Ureter (tissue), 1 donor: Measurements from ENCODE around the gene CBFA2T2. TPM values are rescaled to one million over a fixed set of nuclear protein-coding genes. Genes with fewer than 3 reads are reported as not detected.
"Not testable (repeated sequence)": the region's sequence is repeated elsewhere in the genome, so short reads cannot be mapped to it uniquely, and the experiment has no call there.

Experiments
- DNase-seq: peaks from one replicate; pipeline ENCODE4 v3.0.0-alpha.2; 2020; ENCODE audit warnings: low spot score
- total RNA-seq: library from RNA; stranded (reverse); gene quantifications from one replicate; pipeline ENCODE4 v1.2.4, GENCODE V29; 2023
- donor health status: DM: yes; HTN: yes; CAD: no.

Gene CBFA2T2
- total RNA-seq, 1 donor from 2014 or later, result 20.7 TPM

DNA sequence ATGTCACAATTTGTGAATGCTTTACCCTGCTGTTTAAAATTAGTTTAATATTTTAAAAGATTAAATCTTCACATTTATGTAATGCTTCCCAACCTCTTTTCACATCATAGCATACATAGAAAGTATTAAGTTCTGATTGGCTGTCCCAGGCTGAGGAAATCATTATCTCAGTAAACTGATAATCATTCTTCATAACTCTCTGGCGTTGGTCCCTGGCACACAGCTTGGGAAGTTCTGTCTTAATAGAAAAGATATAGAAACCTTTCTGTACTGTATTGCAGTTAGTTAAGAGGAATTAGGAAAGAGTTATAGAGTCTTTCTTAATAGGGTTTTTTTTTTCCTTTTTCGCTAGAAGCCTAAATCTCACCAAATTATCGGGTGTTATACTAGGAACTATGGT, 85.4 kb downstream of the CBFA2T2 start:
- DNase-seq, result no peak

DNA sequence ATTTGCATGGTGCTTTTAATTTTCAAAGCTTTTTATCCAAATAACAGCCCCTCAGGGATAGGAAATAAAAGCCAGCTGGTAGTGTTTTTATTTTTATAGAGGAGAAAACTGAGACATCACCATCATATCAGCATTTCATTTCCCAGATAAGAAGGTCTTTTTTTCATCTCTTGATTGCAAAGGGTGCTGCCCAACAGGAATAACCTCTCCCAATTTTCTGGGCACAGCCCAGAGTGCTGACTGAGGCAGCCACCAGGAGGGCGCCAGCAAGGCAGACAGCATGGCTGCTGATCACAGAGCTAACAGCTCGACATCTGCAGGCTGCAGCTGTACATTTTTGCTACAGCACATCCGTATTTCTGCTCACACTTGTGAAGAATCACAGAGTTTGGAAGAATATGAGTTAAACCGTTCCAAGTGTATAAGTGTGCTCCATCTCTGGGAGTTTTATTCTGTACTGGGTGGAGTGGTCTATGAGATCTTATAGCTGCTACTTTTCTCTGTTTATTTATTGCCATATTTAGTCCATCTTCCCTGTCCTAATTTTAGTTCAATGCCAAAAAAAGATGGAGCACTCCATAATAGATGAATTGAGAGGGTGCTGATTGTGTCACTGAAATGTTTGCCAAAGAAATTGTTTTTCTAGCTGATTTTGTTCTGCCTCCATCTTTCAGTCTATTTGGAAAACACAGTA, 86.7 kb downstream of the CBFA2T2 start:
- no peak for DNase-seq

DNA sequence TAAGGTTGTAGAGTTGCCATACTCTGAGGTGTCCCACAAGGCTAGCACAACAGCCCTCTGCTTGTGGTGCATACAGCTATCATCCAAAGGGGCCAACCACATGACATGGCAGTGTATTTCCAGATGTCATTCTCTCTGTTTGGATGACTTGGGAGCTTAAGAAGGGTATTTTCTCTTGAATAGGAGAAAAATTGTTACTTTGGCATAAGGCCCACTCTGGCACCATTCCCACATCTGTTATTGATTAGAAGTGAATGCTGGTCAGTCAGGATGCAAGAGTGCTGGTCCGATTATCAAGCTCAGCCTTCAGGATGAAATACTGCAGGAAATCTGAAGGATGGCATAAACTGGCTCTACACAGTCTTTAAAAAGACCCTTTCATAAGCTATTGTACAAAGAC, 88.6 kb downstream of the CBFA2T2 start:
- no peak for DNase-seq

DNA sequence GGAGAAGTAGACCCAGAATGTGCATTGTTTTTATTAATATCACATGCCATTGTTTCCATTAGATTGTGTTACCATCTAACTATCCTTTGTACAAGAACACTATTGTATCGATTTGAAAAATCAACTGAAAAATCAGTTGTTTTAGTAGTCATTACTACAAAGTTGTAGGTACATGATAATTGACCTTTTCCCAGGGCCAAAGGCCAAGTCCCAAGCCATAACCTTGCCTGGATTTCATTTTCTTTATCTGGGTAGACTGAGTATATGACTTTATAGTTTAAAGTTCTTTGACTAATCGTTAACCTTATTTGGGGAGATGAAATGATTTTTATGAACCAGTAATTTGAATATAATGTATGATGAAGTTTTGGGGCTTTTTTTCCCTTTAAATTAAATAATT, 93.2 kb downstream of the CBFA2T2 start:
- DNase-seq, result no peak

DNA sequence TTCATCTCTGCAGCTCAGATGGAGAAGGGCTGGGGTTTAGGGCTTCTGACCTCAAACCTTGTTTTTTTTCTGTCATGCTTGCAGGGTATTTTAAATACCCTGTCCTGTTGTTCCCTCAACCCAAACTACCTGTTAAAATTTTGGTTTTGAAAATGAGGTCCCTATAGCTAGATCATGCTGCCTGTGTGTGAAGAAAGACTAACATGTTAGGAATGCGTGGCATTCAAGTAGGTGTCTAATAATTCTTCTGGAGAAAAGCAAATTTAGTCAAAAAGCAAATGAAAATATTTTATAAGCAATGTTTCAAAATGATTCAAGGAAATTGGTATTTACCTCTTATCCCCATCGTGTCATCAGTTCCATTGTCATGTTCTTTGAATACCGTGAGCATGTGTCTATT, 95.1 kb downstream of the CBFA2T2 start:
- no peak for DNase-seq

DNA sequence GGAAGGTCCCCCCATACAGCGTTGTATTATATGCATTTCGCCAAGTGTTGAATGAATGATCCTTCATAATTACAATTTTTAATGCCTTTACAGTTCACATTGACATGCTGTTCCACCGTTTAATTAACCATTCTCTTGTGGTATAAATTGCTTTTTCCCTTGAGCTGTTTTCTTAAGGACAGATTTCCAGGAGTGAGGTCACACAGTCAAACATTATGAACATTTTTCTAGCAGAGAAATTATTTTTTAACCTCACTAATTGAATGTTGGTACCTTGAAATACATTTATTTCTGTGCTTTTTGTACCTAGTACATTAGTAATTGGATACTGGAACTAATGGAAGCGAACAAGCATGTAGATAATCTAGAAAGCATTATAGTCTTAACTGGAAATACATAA, 95.5 kb downstream of the CBFA2T2 start:
- DNase-seq, result no peak

DNA sequence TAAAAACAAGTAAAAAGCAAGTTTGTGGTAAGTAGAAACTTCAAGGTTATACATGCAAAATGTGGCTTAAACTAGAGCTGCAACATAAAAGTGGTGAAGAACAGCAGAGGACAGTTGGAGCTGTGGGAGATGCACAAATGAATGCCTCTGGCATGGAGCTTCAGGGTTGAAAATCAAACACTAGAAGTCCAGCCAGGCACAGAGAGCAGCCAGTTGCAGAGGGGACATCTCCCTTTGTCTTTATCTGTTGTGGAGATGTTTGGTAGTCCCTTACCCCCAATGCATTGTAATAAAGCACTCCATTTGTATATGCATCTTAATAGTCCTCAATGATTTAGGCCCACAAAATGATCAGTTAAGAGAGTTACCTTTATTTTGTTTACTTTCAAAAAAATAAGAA, 99.2 kb downstream of the CBFA2T2 start:
- DNase-seq, result no peak

DNA sequence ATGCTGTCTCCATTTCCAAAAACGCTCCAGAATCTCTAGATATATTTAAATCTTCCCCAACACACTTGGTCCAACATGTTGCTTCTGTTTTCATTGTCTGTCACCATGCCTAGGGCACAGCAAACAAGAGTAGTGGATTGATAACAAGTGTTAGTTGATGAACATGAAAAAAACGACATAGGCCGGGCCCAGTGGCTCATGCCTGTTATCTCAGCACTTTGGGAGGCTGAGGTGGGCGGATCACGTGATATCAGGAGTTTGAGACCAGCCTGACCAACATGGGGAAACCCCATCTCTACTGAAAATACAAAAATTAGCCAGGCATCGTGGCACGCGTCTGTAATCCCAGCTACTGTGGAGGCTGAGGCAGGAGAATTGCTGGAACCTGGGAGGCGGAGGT, 102.0 kb downstream of the CBFA2T2 start:
- not testable (repeated sequence) for DNase-seq

DNA sequence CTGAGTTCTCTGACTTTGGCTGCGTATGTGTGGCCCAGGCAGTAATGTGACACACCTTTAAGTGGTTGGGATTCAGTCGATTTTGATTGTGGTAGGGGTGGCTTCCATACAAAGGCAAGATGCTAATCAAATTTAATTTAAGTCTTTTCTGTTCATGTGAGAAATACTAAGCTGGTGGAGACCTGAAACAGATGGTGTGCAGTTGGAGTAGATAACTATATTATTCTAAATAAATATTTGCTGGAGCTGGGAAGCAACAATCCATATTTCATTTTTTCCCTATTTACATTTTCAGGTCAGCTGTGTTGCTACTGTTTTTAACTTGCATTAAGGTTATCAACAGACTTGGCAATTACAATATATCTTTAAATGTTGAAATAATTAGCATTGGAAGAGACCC, 104.8 kb downstream of the CBFA2T2 start:
- no peak for DNase-seq

DNA sequence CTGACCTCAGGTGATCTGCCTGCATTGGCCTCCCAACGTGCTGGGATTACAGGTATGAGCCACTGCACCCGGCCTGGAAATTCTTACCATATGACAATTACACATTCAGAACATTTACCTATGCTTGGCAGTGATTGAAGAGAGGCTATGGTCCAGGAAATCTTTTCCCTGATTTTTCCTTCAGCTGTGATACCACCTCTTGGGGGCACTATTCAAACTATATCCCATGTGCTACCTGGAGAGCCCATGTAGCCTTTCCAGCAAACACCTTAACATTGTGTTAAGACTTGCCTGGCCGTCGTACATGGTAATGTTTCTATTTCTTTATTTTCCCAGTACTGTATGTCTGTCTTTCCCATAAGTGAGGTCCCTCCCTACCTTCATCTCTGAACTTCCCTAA, 110.5 kb downstream of the CBFA2T2 start:
- no peak for DNase-seq

DNA sequence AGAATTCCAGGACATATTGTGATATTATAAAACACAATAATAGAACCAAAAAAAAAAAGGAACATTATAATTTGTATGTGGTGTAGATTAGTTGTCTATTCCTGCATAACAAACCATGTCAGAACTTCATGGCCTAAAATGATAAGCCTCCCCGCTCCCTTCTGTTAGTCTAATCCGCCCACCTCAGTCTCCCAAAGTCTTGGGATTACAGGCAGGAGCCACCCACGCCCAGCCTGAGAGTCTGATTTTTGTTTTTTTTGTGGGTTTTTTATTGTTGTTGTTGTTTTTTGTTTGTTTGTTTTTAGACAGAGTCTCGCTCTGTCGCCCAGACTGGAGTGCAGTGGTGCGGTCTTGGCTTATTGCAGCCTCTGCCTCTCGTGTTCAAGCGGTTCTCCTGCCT, 111.1 kb downstream of the CBFA2T2 start:
- no peak for DNase-seq

DNA sequence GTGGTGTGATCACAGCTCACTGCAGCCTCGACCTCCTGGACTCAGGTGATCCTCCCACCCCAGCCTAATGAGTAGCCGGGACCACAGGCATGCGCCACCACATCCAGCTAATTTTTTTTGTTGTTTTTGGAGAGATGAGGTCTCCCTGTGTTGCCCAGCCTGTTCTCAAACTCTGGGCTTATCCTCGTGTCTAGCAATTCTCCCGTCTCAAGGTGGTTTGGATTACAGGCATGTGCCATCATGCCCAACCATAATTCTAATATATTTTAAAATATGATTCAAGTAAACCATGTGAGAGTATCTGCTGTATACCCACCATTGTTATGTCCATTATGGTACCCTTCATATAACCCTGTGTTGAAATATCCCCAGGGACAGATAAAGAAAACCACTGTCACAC, 112.0 kb downstream of the CBFA2T2 start:
- DNase-seq, result no peak

DNA sequence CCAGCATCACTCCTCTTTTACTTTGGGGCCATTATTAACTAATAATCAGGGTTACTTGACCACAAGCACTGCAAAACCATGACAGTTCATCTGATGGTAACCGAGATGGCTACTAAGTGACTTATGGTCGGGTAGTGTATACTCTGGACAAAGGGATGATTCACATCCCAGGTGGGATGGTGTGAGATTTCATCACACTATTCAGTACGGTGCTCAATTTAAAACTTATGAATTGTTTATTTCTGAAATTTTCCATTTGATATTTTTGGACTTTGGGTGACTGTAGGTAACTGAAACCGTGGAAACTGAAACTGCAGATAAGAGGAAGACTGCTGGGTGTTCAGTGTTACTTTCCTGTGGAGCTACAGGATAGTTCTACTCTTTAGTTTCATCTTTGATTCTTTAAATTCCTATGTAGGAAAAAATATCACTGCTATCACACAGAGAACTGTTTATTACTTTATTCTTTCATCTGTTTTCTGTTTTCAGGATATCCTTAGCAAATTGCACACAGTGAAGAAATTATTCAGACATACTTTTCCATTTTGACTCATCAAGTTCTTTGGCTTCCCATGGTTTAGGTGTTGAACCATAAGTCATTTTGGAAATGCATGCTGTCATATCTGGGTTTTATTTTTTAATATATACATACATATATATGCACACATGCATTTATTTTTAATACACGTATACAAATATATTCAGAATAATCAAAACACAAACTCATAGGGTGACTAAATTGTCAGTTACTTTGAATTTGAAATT, 113.1 kb downstream of the CBFA2T2 start:
- no peak for DNase-seq

DNA sequence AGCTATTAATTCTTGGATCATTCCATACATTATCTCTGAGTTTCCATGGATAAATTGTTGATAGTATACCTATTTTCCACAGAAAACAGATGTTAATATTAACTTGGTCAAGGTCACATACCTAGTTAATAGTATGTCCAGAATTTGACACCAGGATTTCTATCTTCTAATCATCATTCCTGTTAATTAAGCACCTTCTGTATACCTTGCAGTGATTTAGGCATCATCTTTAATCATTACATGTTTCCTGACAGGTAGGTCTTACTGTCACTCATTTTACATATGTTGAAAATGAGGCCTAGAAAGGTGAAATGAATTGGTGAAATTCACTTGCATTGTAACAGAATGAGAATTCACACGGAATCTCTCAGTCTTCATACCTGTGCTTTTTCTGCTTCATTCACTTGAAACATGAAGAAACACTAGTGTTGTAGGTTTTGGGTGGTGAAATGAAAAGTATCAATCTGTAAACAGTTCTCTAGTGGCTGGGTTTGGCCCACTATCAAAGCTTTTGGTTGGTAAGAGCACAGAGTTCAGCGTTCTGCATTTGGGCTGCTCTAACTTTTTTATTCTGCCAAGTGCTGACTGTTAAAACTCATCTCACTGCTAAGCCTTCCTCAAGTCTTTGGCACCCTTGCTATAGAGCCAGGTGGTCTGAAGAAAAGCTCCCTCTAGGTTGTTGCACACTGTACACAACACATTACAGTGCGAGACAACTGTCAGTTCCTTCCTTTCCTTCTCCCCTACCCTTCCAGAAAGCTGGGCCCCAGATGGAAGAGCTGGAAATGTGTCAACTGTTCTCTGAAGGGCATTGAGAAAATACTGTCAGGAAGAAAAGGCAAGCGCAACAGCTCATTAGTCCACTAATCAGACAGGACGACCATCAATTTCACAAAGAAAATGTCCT, 114.4 kb downstream of the CBFA2T2 start:
- DNase-seq, result no peak

DNA sequence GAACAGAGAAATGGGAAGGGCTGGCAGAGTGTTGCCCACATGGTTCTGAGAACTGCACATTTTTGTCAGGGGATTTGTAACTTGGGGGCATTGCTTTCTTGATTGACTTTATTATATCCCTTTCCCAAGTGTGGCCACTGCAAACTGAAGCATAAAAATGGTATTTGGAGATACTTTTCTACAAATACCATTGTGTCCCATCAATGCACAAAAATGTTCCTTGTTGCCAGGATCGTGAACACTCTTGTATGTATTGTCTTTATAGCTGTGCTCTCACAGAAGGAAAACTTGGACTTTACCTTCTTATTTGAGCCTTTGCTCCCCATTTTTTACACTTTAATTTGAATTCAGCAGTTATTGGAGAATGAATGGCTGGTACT, 115.1 kb downstream of the CBFA2T2 start:
- no peak for DNase-seq

DNA sequence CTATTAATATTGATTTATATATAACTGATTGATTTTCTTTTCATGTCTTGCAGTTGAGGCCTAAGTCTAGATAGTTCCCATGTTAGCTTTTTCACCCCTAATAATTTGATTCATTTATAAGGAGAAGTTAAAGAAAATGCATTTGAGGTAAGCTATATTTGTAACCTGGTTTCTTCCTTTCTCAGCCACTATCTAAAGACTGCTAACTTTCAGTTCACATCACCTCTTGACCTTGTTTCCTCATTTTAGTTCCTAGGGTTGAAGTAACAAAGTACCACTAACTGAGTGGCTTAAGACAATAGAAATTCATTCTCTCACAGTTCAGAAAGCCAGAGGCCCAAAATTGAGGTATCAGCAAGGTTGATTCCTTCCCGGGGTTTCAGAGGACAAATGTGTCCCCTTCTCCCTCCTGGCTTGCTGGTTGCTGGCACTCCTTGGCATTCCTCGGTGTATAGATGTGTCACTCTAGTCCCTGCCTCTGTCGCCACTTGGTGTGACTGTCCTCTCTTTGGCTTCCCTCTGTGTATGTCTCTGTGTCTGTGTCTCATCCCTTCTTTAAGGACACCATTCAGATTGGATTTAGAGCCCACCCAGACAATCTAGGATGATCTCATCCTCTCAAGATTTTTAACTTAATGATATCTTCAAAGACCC, 116.3 kb downstream of the CBFA2T2 start:
- DNase-seq, result no peak

DNA sequence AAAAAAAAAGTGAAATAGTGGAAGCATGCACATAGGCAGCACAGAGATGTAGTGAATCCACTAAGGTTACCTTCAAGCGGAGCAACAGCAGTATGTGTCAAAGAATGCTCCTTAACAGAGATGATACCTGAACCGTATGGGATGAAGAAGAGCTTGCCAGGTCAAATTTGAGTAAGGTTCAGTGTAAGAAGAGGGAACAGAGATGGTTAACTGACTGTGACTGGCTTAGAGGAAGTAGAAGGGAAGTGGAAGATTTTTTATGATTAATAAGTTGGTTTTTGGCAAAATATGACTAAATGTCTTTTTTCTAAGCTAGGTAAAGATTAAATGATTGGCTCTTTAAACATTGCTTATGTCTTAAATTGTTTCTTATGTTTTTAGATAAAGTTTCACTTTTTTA, 119.6 kb downstream of the CBFA2T2 start:
- no peak for DNase-seq

DNA sequence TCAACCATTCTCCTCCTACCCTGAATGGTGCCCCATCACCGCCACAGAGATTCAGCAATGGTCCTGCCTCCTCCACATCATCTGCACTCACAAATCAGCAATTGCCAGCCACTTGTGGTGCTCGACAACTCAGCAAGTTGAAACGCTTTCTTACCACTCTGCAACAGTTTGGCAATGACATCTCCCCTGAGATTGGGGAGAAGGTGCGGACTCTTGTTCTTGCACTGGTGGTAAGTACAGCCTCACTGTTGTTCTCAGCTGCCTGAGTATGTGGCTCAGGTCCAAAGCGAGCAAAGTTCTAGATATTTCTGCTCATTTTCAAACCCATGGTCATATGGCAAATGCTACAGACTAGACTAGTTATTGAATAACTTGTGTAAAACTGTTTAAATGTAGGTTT, 121.2 kb downstream of the CBFA2T2 start:
- no peak for DNase-seq

DNA sequence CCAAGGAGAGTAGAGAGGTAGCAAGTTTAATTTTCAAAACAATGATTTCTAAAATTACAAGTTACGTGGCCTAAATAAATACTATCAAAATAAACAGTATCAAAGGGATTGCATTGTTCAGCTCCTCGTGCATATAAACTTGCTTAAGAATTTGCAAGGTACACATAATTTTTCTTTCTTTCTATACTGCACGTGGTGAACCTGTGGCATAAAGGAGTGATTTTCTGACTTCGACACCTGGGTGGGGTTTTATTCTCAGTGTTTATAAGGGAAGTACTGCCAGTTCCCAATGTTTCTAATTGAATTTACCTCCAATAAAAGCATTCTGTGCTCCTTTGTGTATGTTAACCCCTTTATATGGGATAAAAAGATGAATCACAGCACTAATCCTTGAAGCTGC, 122.1 kb downstream of the CBFA2T2 start:
- no peak for DNase-seq

DNA sequence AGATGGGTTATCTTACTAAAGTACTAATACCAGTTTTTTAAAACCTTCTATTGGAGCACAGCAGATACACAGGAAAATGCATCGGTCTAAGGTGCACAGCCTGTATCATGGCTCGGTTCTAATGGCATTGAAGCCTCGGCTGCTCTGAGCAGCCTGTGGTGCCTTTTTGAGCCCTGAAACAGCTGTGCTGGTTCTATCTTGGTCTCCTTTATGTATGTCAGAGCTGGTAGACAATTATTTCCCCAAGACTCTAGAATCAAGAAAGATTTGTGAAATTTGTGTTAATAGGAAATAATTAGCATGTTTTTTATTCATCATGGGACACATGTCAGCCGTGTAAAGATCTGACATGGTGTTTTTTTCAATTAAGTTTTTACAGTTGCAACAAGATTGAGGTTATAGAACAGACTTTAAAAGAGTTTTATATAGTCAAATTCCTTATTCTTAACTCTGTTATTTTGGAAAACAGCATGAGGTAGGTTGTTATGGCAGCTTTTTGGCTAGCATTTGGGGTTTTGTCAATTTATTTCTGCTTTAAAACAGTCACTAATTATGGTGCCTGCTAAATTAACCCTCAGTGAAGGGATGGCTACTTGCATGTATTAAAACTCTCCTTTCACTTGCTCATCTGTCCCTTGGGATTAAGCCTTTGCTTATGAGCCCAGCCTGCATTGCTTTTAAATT, 132.0 kb downstream of the CBFA2T2 start:
- DNase-seq, result no peak

DNA sequence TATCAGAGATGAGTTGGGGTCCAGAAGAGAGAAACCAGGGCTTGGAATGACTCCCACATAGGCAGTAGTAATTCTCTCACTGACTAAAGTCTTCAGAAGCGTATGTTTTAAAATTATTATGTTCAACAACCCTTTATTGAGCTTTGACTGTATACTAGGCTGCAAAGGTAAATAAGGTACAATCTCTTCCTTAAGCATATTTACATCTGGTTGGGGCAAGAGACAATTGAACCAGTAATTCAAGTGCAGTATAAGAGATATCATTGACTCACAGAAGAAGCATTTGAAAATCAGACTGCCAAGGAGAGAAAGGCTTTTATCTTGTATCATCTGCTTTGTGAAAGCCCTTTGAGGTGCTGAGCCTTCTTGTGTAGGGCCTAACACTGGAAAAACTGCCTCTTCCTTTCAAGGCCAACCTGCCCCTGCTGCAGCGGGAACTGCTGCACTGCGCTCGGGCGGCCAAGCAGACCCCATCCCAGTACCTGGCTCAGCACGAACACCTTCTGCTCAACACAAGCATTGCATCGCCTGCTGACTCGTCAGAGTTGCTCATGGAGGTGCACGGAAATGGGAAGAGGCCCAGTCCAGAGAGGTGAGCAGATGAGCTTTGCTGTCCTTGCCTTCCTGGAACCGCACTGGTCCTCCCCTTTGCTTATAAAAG, 132.9 kb downstream of the CBFA2T2 start:
- no peak for DNase-seq
